Common myeloid progenitor, CD34-positive (primary cell): ENCODE measurements around the gene JUP.

Experiments used
- CTCF ChIA-PET: fragments of 350-600 bp; sonication (Branson Sonifier 250); formaldehyde crosslinking; loops from one replicate; lab custom pipeline; 2021; ENCODE audit warnings: antibody characterized with exemption; lab: Charles Lee
- POLR2A ChIA-PET: fragments of 350-600 bp; sonication (Branson Sonifier 250); formaldehyde crosslinking; loops from one replicate; lab custom pipeline; 2021; ENCODE audit warnings: antibody characterized with exemption; lab: Charles Lee
- DNase-seq, 3 donors: peaks; one replicate each; pipeline versions ENCODE4 v3.0.0 to v3.0.0-alpha.2; 2013
- H3K27ac ChIP-seq, 2 experiments: 1 replicate in 1 of 2; 2 replicates in 1 of 2; pipeline ENCODE4 v1.7.0; 2013; ENCODE audit warnings: inconsistent platforms in 2 of 2, low read length in 2 of 2, mild to moderate bottlenecking in 2 of 2, low read depth in 1 of 2, moderate library complexity in 1 of 2; ENCODE audit not compliant: severe bottlenecking in 2 of 2, insufficient read depth in 1 of 2, poor library complexity in 1 of 2
- H3K27me3 ChIP-seq, 5 experiments: replicated peaks in 2 of 5; 1 replicate in 3 of 5; 2 replicates in 2 of 5; pipeline versions ENCODE4 v1.6.1 to v1.7.0; 2013; ENCODE audit warnings: low read length in 4 of 5, mild to moderate bottlenecking in 2 of 5, moderate library complexity in 2 of 5, inconsistent platforms in 1 of 5; ENCODE audit not compliant: insufficient read depth in 5 of 5, control insufficient read depth in 4 of 5
- H3K36me3 ChIP-seq, 4 experiments: 1 replicate in 2 of 4; 2 replicates in 2 of 4; pipeline versions ENCODE4 v1.6.1 to v1.7.0; 2013; ENCODE audit warnings: low read length in 3 of 4, control low read depth in 1 of 4, mild to moderate bottlenecking in 1 of 4; ENCODE audit not compliant: control insufficient read depth in 4 of 4, insufficient read depth in 4 of 4
- H3K4me1 ChIP-seq, 4 experiments: 1 replicate in 3 of 4; 2 replicates in 1 of 4; pipeline versions ENCODE4 v1.6.1 to v1.7.1; 2013; ENCODE audit warnings: low read length in 3 of 4, mild to moderate bottlenecking in 3 of 4, control low read depth in 1 of 4, inconsistent platforms in 1 of 4, moderate library complexity in 1 of 4; ENCODE audit not compliant: control insufficient read depth in 4 of 4, insufficient read depth in 4 of 4; ENCODE audit errors: control extremely low read depth in 1 of 4
- H3K4me3 ChIP-seq, 7 experiments: 1 replicate in 4 of 7; 2 replicates in 3 of 7; pipeline versions ENCODE4 v1.5.1 to v1.7.0; 2013; ENCODE audit warnings: mild to moderate bottlenecking in 7 of 7, low read length in 6 of 7, moderate library complexity in 6 of 7, inconsistent platforms in 2 of 7, low read depth in 2 of 7, control low read depth in 1 of 7; ENCODE audit not compliant: insufficient read depth in 4 of 7, control insufficient read depth in 1 of 7; ENCODE audit errors: extremely low read depth in 1 of 7
- H3K9me3 ChIP-seq, 5 experiments: 1 replicate in 4 of 5; 2 replicates in 1 of 5; pipeline versions ENCODE4 v1.6.1 to v1.7.1; 2013; ENCODE audit warnings: low read length in 4 of 5, mild to moderate bottlenecking in 2 of 5, inconsistent platforms in 1 of 5, low read depth in 1 of 5, moderate library complexity in 1 of 5; ENCODE audit not compliant: control insufficient read depth in 4 of 5, insufficient read depth in 2 of 5; ENCODE audit errors: control extremely low read depth in 1 of 5
- WGBS: methylation state at CpG from one replicate; pipeline ENCODE4 v1.1.5; 2013; ENCODE audit not compliant: insufficient coverage; 5-methylcytosine and 5-hydroxymethylcytosine counted together

JUP gene

DNA sequence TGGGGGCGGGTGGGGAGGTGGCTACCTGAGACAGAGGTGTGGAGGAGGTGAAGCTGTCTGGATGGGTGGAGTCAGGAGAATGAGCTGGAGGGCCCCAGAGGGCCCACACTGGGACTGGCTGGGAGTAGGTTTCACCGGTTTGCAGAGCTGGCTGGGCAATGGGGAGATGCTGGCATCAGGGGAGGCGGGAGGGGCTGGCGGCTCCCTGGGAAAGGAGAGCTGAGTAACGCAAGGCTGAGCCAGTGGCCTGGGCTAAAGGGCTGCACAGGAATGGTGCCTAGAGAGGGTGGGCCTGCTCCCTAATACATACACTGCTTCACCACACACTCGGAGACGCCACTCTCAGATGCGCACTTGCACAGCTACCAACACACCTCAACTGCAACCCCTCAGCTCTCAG lies 12.9 kb upstream of the JUP start:
- no peak for DNase-seq
- Histone ChIP-seq H3K36me3 (no peaks in the 10 kb centered on the region), H3K27me3 (no peaks in the 10 kb centered on the region), H3K4me1 (peaks cover 0 to 16% (median 12%) of the 10 kb centered on the region in 4 experiments), H3K9me3 (no peaks in the 10 kb centered on the region), H3K4me3 (no peak overlapping the region), H3K27ac (no peak overlapping the region)
- WGBS: 87% methylated on average over 7 of the region's 8 CpGs
- CTCF ChIA-PET: interaction anchor here (1.0 to 5.5 kb wide), 8 partner anchors 10 to 95 kb away, joined by 3 to 42 read pairs (median 8); partner anchors contain the start of genes JUP and P3H4
- POLR2A ChIA-PET: no interaction called here

DNA sequence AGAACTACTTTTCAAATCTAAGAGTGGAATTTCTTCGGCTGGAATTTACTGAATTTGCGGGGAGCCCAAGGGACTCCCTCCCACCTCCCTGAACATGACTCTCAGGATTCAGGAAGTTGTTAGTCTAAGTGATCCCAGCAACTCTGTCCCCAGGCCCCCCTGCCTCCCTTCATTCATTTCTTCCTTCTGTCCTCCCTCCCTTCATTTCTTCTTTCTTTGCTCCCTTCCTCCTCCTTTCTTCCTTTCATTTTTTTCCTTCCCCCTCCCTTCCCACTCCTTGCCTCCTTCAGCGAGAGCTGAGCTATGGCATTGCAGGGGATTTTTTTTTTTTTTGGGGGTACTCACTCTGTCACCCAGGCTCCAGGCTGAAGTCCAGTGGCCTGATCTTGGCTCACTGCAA lies 10.9 kb upstream of the JUP start:
- Histone ChIP-seq H3K27me3 (no peaks in the 10 kb centered on the region), H3K4me3 (no peak overlapping the region), H3K4me1 (peaks cover 0 to 19% (median 18%) of the 10 kb centered on the region in 4 experiments), H3K9me3 (no peaks in the 10 kb centered on the region), H3K36me3 (no peaks in the 10 kb centered on the region), H3K27ac (no peak overlapping the region)
- WGBS: 87% methylated on average over 2 of the region's 3 CpGs
- DNase-seq: no peak
- POLR2A ChIA-PET: no interaction called here
- CTCF ChIA-PET: interaction anchor here (0.8 to 3.7 kb wide), 6 partner anchors 9 to 162 kb away, joined by 3 to 16 read pairs (median 4); partner anchors contain the start of genes JUP and P3H4

DNA sequence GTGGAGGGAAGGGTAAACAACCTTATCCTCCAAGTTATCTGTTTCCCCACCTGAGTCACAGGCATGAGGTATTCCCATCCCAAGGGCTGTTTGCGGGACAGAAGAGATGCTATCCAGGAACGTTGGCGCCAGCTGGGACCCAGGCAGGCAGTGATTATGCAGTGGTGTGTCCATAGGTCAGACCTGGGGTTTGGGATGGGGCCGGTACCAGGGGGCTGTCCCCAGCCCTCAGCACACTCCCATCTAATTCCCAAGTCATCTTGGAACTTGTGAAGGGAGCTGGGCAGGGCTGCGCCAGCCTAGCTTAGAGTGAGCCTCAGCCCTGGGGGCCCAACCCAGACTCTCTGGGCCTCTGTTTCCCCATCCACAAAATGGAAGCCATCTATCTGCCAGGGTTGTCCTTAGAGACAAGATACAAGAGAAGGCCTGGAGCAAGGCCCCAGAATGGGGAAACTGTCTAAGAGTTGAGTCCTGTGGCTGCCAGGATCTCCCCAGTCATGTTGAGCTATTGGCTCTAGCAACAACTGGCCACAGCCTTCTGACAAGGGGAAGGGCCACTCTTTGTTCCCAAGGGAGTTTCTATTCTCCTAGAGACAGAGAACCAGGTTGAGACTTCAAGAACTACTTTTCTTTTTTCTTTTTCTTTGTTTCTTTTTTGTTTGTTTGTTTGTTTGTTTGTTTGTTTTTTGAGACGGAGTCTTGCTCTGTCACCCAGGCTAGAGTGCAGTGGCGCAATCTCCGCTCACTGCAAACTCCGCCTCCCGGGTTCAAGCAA lies 9.8 kb upstream of the JUP start:
- CTCF ChIA-PET: interaction anchor here (0.8 to 2.7 kb wide), 8 partner anchors 9 to 163 kb away, joined by 3 to 9 read pairs (median 4); partner anchors contain the start of genes HAP1 and JUP
- POLR2A ChIA-PET: interaction anchor here (0.8 kb wide), 1 partner anchor 10 kb away, joined by 6 read pairs; the partner anchor contains the start of gene JUP
- Histone ChIP-seq H3K36me3 (no peaks in the 10 kb centered on the region), H3K9me3 (no peaks in the 10 kb centered on the region), H3K27ac (no peak overlapping the region), H3K27me3 (no peaks in the 10 kb centered on the region), H3K4me3 (no peak overlapping the region), H3K4me1 (peaks cover 0 to 17% (median 16%) of the 10 kb centered on the region in 4 experiments)
- 98% methylated on average over 7 of the region's 10 CpGs for WGBS
- DNase-seq: no peak

DNA sequence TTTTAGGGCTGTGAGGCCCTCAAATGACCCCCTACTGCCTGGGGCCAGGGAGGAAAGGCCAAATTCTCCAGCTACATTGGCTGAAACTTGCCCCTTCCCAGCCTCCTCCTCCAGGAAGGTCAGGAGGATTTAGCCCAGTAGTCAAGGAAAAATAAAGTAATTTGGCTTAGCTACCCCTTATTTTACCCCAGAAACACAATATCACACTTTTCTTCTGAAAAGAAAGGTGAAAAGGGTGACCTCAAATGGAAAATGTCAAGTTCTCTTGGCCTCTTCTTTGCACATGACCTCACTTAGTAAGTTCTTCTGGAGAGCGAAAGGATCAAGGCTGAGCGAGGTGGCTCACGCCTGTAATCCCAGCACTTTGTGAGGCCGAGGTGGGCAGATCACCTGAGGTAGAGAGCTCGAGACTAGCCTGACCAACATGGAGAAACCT lies 8.0 kb upstream of the JUP start:
- no peak for DNase-seq
- CTCF ChIA-PET: interaction anchor here (1.0 to 2.7 kb wide), 3 partner anchors 8 to 59 kb away, joined by 4 to 9 read pairs (median 4); partner anchors contain the start of gene JUP
- no peak overlapping the region for H3K27ac ChIP-seq
- H3K4me3 ChIP-seq: no peak overlapping the region
- no peaks in the 10 kb centered on the region for H3K27me3 ChIP-seq
- no peaks in the 10 kb centered on the region for H3K9me3 ChIP-seq
- WGBS: 100% methylated on average over 1 of the region's 5 CpGs
- POLR2A ChIA-PET: interaction anchor here (1.0 to 1.1 kb wide), 2 partner anchors 8 to 44 kb away, joined by 3 read pairs; partner anchors contain the start of gene JUP
- no peaks in the 10 kb centered on the region for H3K36me3 ChIP-seq
- peaks cover under 1 to 28% (median 18%) of the 10 kb centered on the region in 4 experiments for H3K4me1 ChIP-seq

DNA sequence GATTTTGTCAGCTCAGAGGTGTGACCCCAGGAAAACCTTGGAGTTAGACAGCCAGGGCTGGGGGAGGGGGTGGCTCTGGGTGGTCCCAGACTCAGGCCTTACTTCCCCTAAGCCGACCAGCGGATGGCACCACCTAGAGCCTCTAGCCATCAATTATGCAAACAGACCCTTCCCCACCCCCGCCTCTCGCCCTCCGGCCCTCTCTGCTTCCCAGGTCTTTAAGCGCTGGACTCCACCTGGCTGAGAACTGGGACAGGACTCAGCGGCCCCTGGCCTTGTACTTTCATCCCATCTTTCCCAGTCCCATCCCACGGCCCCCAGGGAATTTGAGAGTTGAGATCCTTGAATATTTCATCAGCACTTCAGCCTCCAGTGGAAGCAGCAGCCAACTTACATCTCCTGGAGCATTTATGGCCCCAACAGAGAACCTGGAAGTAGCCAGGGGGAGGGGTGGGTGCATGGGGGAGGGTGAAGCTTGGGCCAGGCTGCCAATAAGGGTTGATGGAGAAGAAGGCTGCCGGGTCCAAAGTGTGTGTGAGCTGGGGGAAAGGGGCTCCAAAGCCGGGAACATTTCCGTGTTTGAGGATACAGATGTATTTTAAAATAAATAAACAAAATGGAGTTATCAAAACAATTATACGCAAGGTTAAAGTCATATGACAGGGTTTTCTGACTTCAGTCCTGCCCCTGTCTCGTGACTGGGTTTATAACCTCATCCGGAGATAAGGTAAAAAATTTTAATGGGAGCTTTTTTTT lies 7.5 kb upstream of the JUP start:
- Histone ChIP-seq H3K4me3 (no peak overlapping the region), H3K9me3 (no peaks in the 10 kb centered on the region), H3K4me1 (peaks cover 2 to 34% (median 23%) of the 10 kb centered on the region in 4 experiments), H3K27ac (peak overlapping the region in 1 of 2 experiments; percentile 43), H3K27me3 (no peaks in the 10 kb centered on the region), H3K36me3 (no peaks in the 10 kb centered on the region)
- ChIA-PET CTCF (interaction anchor here (1.0 to 2.7 kb wide), 7 partner anchors 8 to 59 kb away, joined by 3 to 10 read pairs (median 4); partner anchors contain the start of gene JUP), POLR2A (interaction anchor here (1.1 kb wide), 1 partner anchor 8 kb away, joined by 3 read pairs; the partner anchor contains the start of gene JUP)
- DNase-seq: no peak
- WGBS: 95% methylated on average over 6 of the region's 14 CpGs

DNA sequence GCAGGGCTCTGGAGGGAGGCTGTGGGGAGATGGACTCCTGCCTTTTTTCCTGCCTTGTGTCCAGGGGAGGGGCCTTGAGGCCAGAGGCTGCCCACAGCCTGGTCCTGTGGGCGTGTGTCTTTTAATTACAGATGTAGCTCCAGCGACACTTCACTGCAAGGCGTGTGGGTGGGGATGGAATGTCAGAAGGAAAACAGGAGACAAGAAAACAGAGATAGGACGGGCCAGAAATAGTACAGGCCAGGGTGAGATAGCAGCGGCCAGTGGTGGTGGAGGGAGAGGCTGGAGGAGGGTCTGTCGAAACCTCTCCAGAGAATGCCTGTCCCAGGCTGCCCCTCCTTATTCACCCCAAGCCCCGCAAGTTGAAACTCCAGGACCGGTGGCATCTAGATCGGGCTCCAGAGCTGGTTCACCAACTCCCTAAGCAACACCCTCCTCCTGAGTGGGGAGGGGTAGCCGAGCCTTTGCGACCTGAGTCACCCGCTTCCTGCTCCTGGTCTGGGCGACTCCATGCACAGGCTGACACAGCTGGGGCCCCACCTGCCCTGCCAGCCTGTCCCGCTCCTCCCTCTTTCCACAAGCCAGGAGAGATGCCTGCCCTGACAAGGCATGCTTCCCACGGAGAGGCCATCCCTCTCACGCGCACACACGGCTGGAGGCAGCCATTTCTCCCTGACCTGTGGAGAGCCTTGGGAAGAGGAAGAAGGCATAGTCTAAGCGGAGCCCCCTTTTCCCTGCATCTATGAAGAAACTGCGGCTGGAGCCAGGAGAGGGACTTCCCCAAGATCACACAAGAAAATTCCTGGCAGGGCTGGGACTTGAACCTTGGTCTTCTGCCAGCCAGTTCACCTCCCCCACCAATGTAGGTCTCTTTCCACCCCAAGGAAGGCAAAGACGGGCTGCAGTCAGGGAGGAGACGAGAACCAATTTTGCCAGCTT lies 6.6 kb upstream of the JUP start:
- Histone ChIP-seq H3K4me3 (peak overlapping the region in 2 of 7 experiments; percentile 32 to 48), H3K27ac (peak overlapping the region in 1 of 2 experiments; percentile 43), H3K9me3 (no peaks in the 10 kb centered on the region), H3K36me3 (no peaks in the 10 kb centered on the region), H3K27me3 (no peaks in the 10 kb centered on the region), H3K4me1 (peaks cover 4 to 41% (median 30%) of the 10 kb centered on the region in 4 experiments)
- 50% methylated on average over 13 of the region's 22 CpGs for WGBS
- POLR2A ChIA-PET: interaction anchor here (0.6 kb wide), 1 partner anchor 551 kb away, joined by 4 read pairs; no protein-coding TSS in a partner anchor
- CTCF ChIA-PET: interaction anchor here (0.6 to 1.6 kb wide), 6 partner anchors 9 to 67 kb away, joined by 3 to 10 read pairs (median 4); no protein-coding TSS in a partner anchor
- DNase-seq: peak; percentile 59 to 81 (median 79)
